ENCODE results near the gene EFCAB12. TPM values are rescaled to one million over a fixed set of nuclear protein-coding genes. Genes with fewer than 3 reads are reported as not detected.
A peak's percentile ranks its signal among the peaks of the same experiment; 100 is the strongest.

EFCAB12 gene
- total and polyA plus RNA-seq, 10 of the 15 experiments (the other 5 are each of a cell fraction or from before 2014, with no cell fraction given) = 0.02 to 0.85 (median 0.33) TPM

GRCh38 chr3:129399145-129399894 lies 29.1 kb downstream of the EFCAB12 start (continued):
- TF ChIP-seq KDM1A (IDR thresholded peaks at IDR 0.05; ENCODE audit: borderline replicate concordance) (no peak), CEBPB (IDR thresholded peaks at IDR 0.05; ENCODE audit: borderline replicate concordance in 1 of 2, low read depth in 2 of 2, low read length in 2 of 2) (no peak), RELA (IDR thresholded peaks at IDR 0.05; ENCODE audit: borderline replicate concordance, partially characterized antibody) (peak; percentile 18), BMI1 (IDR thresholded peaks at IDR 0.05; ENCODE audit: borderline replicate concordance) (no peak), USF2 (IDR thresholded peaks at IDR 0.05; ENCODE audit: borderline replicate concordance, low read depth, low read length) (no peak), ZNF274 (IDR thresholded peaks at IDR 0.05; ENCODE audit: insufficient read depth, insufficient read length) (no peak), POU2F2 (IDR thresholded peaks at IDR 0.05; ENCODE audit: borderline replicate concordance, low read depth, low read length) (peak; percentile 84), CHD4 (IDR thresholded peaks at IDR 0.05) (no peak), TAF1 (IDR thresholded peaks at IDR 0.05; ENCODE audit: borderline replicate concordance, low read depth, low read length) (peak; percentile 16; the same call in 1 of the 2 replicates), EP300 (IDR thresholded peaks at IDR 0.05; ENCODE audit: borderline replicate concordance in 1 of 2, control insufficient read depth in 1 of 2, low read depth in 2 of 2, low read length in 2 of 2) (no peak), MYC (IDR thresholded peaks at IDR 0.05; ENCODE audit: insufficient read depth, insufficient read length, insufficient replicate concordance, low read length, severe bottlenecking) (no peak), NFXL1 (IDR thresholded peaks at IDR 0.05; ENCODE audit: borderline replicate concordance) (no peak), POLR2AphosphoS2 (IDR thresholded peaks at IDR 0.05; ENCODE audit: low read depth, low read length) (no peak), IKZF2 (IDR thresholded peaks at IDR 0.05) (peak; percentile 94 to 95), CREB1 (IDR thresholded peaks at IDR 0.05; ENCODE audit: low read depth) (0 out of 2 replicates have a peak, but pooled peaks have one; percentile 44)
- TF ChIP-seq, protein P1, sequence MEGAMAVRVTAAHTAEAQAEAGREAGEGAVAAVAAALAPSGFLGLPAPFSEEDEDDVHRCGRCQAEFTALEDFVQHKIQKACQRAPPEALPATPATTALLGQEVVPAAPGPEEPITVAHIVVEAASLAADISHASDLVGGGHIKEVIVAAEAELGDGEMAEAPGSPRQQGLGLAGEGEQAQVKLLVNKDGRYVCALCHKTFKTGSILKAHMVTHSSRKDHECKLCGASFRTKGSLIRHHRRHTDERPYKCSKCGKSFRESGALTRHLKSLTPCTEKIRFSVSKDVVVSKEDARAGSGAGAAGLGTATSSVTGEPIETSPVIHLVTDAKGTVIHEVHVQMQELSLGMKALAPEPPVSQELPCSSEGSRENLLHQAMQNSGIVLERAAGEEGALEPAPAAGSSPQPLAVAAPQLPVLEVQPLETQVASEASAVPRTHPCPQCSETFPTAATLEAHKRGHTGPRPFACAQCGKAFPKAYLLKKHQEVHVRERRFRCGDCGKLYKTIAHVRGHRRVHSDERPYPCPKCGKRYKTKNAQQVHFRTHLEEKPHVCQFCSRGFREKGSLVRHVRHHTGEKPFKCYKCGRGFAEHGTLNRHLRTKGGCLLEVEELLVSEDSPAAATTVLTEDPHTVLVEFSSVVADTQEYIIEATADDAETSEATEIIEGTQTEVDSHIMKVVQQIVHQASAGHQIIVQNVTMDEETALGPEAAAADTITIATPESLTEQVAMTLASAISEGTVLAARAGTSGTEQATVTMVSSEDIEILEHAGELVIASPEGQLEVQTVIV (IDR thresholded peaks at IDR 0.05; ENCODE audit: borderline replicate concordance, partially characterized antibody) = peak; percentile 93

Measured in GM12878 (cell line).